Osteocyte (in vitro differentiated cells): ENCODE data around the gene SNAPC4. TPM values are rescaled to one million over a fixed set of nuclear protein-coding genes. Genes with fewer than 3 reads are reported as not detected.

Experiments used
- DNase-seq: peaks from one replicate; pipeline ENCODE4 v3.0.0; 2021; ENCODE audit warnings: mixed read lengths; ENCODE audit not compliant: unreplicated experiment; ENCODE audit errors: extremely low spot score
- H3K27ac Mint-ChIP-seq: one replicate; pipeline ENCODE4 v1.8.0; 2021; ENCODE audit warnings: mild to moderate bottlenecking, mixed read lengths; ENCODE audit not compliant: unreplicated experiment
- H3K27me3 Mint-ChIP-seq: one replicate; pipeline ENCODE4 v1.8.0; 2021; ENCODE audit warnings: mixed read lengths; ENCODE audit not compliant: unreplicated experiment
- H3K36me3 Mint-ChIP-seq: one replicate; pipeline ENCODE4 v1.8.0; 2021; ENCODE audit warnings: mixed read lengths; ENCODE audit not compliant: unreplicated experiment
- H3K4me1 Mint-ChIP-seq: one replicate; pipeline ENCODE4 v1.8.0; 2021; ENCODE audit warnings: mixed read lengths; ENCODE audit not compliant: unreplicated experiment
- H3K4me3 Mint-ChIP-seq: one replicate; pipeline ENCODE4 v1.8.0; 2021; ENCODE audit warnings: mild to moderate bottlenecking, moderate library complexity, mixed read lengths; ENCODE audit not compliant: unreplicated experiment
- H3K9me3 Mint-ChIP-seq: one replicate; pipeline ENCODE4 v1.8.0; 2021; ENCODE audit warnings: mixed read lengths; ENCODE audit not compliant: unreplicated experiment
- total RNA-seq: library from RNA; stranded (reverse); gene quantifications from 2 replicates; pipeline ENCODE4 v1.2.1, GENCODE V29; 2021
- TF ChIP-seq, protein P1 (sequence below): fragments of 200-600 bp; sonication (generic); IDR thresholded peaks from 2 replicates; pipeline ENCODE4 v1.5.0; 2021; ENCODE audit warnings: antibody characterized with exemption, mild to moderate bottlenecking, moderate library complexity

SNAPC4 gene
- total RNA-seq, 1 donor from 2014 or later: 9.9 TPM

DNA sequence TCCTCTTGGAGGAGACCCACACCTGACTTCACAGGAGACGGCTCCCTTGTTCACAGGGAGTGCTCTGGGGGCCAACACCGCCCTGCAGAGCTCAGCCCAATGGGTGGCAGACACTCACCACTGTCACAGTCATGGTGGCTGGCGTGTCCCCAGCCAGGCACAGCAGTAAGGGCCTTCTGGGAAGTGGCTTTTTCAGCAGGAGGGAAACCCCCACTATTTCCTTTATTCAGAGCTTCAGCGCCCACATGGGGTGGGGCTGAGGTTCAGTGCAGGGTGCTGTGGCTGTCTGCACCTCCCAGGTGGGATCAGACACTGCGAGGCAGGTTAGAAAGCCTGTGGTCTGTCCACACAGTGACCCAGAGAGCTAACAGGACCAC lies 3.6 kb upstream of the SNAPC4 start:
- H3K27me3 Mint-ChIP-seq: no peaks in the 10 kb centered on the region
- TF ChIP-seq, protein P1, sequence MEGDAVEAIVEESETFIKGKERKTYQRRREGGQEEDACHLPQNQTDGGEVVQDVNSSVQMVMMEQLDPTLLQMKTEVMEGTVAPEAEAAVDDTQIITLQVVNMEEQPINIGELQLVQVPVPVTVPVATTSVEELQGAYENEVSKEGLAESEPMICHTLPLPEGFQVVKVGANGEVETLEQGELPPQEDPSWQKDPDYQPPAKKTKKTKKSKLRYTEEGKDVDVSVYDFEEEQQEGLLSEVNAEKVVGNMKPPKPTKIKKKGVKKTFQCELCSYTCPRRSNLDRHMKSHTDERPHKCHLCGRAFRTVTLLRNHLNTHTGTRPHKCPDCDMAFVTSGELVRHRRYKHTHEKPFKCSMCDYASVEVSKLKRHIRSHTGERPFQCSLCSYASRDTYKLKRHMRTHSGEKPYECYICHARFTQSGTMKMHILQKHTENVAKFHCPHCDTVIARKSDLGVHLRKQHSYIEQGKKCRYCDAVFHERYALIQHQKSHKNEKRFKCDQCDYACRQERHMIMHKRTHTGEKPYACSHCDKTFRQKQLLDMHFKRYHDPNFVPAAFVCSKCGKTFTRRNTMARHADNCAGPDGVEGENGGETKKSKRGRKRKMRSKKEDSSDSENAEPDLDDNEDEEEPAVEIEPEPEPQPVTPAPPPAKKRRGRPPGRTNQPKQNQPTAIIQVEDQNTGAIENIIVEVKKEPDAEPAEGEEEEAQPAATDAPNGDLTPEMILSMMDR: no peak
- H3K36me3 Mint-ChIP-seq: peaks cover 29% of the 10 kb centered on the region
- no peaks in the 10 kb centered on the region for H3K9me3 Mint-ChIP-seq
- DNase-seq: no peak
- no peak overlapping the region for H3K27ac Mint-ChIP-seq
- H3K4me3 Mint-ChIP-seq: no peak overlapping the region
- H3K4me1 Mint-ChIP-seq: peaks cover 11% of the 10 kb centered on the region

DNA sequence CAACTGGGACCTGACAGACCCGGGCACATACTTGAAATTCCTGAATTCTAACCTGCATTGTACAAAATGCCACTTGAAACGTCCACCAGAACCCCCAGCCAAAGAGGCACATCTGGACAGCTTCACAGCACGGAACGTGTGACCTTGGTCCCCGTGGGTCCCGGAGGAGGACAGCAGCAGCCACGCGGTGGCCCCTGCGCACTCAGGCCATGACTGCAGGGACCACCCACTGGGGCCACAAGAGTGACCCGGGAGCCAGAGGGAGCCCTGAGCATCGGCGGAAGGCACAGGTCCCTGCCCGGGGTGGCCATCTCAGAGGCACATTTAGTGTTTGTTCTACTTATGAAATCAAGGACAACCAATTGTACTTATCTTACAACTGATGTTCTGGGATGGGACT lies 2.1 kb upstream of the SNAPC4 start:
- Mint-ChIP-seq H3K27ac (no peak overlapping the region), H3K4me3 (no peak overlapping the region)

DNA sequence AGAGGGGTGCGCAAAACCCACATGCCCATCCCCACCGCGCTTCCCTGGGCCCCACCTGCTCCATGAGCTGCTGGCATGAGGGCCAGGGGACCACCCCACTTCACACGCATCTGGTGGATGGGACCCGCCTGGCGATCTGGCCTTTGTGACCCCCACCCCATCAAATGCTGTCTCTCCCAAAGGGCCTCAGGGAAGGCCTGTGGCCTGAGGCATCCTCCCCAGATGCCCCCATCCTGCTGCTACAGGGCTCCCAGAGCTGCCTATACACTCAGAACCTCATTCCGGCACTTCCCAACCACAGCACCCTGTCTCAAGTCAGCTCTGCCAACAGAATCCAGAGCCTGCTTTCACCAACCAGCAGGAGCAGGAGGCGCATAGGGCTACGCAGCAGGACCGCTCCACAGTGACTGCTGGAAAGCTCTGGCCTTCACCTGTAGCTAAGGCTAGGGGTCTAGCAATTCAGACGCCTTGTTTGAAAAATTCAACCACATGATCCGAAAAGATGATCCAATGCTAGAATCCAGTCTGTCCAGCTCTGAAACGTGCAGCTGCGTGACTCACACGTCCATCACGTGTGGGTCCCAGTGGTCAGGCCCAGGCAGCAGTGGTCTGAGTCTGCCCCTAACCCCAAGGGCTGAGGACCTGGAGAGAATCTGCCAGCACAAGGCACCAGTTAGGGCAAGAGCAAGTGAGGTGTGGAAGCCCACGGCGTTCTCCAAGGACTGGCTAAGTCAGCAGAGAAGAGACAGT lies 1.4 kb upstream of the SNAPC4 start:
- H3K9me3 Mint-ChIP-seq: no peaks in the 10 kb centered on the region
- H3K27ac Mint-ChIP-seq: no peak overlapping the region
- no peaks in the 10 kb centered on the region for H3K27me3 Mint-ChIP-seq
- peaks cover 27% of the 10 kb centered on the region for H3K36me3 Mint-ChIP-seq
- H3K4me3 Mint-ChIP-seq: no peak overlapping the region
- TF ChIP-seq, protein P1: no peak
- H3K4me1 Mint-ChIP-seq: peaks cover 14% of the 10 kb centered on the region
- no peak for DNase-seq

More for the DNA sequence above, 2.1 kb upstream of the SNAPC4 start:
- H3K36me3 Mint-ChIP-seq: peaks cover 25% of the 10 kb centered on the region
- no peaks in the 10 kb centered on the region for H3K27me3 Mint-ChIP-seq
- H3K9me3 Mint-ChIP-seq: no peaks in the 10 kb centered on the region
- H3K4me1 Mint-ChIP-seq: peaks cover 14% of the 10 kb centered on the region
- TF ChIP-seq, protein P1: no peak
- DNase-seq: no peak

DNA sequence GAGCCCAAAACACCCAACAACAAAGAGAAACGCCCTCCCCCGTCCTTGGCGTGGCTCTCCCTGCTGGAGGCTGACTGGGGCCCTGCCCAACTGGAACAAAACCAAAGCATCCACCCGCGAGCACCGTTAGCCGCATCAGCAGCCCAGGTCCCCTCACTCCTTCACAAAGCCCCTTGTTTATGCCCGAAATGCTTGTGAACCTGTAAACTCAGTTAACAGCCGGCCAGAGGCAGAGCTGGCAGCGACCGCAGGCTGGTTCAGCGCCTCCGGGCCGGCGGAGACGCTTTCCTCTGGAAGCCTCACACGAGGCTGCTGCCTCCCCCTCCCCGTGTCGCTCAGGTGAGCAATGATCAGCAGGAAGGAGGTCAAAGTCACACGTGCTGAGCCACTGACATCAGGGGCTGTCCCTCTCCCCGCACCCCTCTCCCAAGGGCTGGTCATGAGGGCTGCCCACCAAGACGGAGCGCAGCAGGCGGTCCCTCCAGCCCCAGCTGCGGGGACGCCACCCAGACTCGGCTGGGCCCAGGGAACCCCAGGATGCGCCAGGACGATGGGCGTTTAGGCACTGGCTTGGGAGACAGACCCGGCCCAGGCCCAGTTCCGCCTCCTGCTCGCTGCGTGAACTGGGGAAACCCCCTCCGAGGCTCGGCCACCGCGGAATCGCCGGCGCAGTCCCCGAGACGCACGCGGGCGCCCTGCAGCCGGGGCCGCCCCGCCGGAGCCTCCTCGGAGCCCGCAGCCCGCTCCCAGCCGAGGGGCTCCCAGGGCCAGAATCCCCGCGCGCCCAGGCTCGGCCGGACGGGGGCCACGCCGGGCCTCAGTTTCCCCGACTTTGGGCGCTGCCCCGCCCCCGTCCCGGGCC lies 563 bp downstream of the SNAPC4 start:
- Mint-ChIP-seq H3K4me1 (peaks cover 14% of the 10 kb centered on the region), H3K27ac (peak overlapping the region; percentile 66), H3K36me3 (peaks cover 11% of the 10 kb centered on the region), H3K4me3 (peak overlapping the region; percentile 82), H3K27me3 (no peaks in the 10 kb centered on the region), H3K9me3 (no peaks in the 10 kb centered on the region)
- no peak for DNase-seq
- TF ChIP-seq, protein P1: no peak

DNA sequence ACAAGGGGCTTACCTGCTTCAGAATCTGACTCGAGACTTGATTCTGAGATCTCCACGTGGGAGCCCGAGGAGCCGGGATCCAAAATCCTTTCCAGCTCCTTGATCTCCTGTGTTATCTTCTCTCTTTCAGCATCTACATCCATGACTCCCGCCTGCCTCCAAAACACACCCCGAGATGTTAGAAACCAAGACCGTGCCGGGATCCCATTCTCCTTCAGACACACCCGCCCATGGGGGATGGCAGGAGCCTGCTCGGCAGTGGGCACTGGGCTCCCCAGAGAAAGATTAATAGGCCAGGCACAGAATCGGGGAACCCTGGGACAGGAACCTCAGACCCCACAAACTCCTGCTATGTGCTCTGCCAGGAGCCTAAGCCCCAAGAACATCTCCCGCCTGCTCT lies 1.7 kb downstream of the SNAPC4 start:
- no peaks in the 10 kb centered on the region for H3K9me3 Mint-ChIP-seq

More for the DNA sequence above, 1.7 kb downstream of the SNAPC4 start:
- TF ChIP-seq, protein P1: no peak
- no peak for DNase-seq
- peaks cover 7% of the 10 kb centered on the region for H3K36me3 Mint-ChIP-seq
- H3K27ac Mint-ChIP-seq: no peak overlapping the region
- peak overlapping the region; percentile 18 for H3K4me3 Mint-ChIP-seq
- no peaks in the 10 kb centered on the region for H3K27me3 Mint-ChIP-seq
- H3K4me1 Mint-ChIP-seq: peaks cover 14% of the 10 kb centered on the region
